ENCODE results near the gene DND1. TPM values are rescaled to one million over a fixed set of nuclear protein-coding genes. Genes with fewer than 3 reads are reported as not detected.
A peak's percentile ranks its signal among the peaks of the same experiment; 100 is the strongest.
"Not testable (repeated sequence)": the region's sequence is repeated elsewhere in the genome, so short reads cannot be mapped to it uniquely, and the experiment has no call there.

DND1 gene
- total RNA-seq, 1 donor from 2014 or later = 0.82 TPM

GRCh38 chr5:140674211-140674610 is 835 bp upstream of the DND1 start:
- FAIRE-seq (no peak), DNase-seq (ENCODE audit: low spot score in 2 of 2) (no peak)

- DNase-seq (ENCODE audit: low spot score in 2 of 2) = peak in 1 of 2 donors; percentile 33
- no peak for FAIRE-seq
These were observed 755 bp downstream of the DND1 start for GRCh38 chr5:140672455-140673186.

- no peak for FAIRE-seq
- DNase-seq (ENCODE audit: low spot score in 2 of 2) = no peak
These were observed 1.8 kb downstream of the DND1 start for GRCh38 chr5:140671472-140672125.

GRCh38 chr5:140671035-140671434 is 2.3 kb downstream of the DND1 start:
- FAIRE-seq; DNase-seq (ENCODE audit: low spot score in 2 of 2): not testable (repeated sequence)

- peak; percentile 87 to 94 for DNase-seq (ENCODE audit: low spot score in 2 of 2)
- FAIRE-seq = no peak
These were observed 8.8 kb downstream of the DND1 start, which contains the start of gene WDR55 for GRCh38 chr5:140664359-140665119. Gene WDR55 (plus strand): TSS chr5:140664904. CDS start chr5:140664913, 9 bp downstream.

GRCh38 chr5:140664030-140664358 is 9.4 kb downstream of the DND1 start:
- FAIRE-seq = no peak
- no peak for DNase-seq (ENCODE audit: low spot score in 2 of 2)

- FAIRE-seq; DNase-seq (ENCODE audit: low spot score in 2 of 2): not testable (repeated sequence)
These were observed 13.0 kb downstream of the DND1 start for GRCh38 chr5:140660371-140660770.

- FAIRE-seq = no peak
- no peak for DNase-seq (ENCODE audit: low spot score in 2 of 2)
These were observed 14.5 kb downstream of the DND1 start for GRCh38 chr5:140658870-140659269.

GRCh38 chr5:140647042-140647419 is 26.3 kb downstream of the DND1 start:
- FAIRE-seq = no peak
- no peak for DNase-seq (ENCODE audit: low spot score in 2 of 2)

GRCh38 chr5:140642718-140643117 is 30.7 kb downstream of the DND1 start:
- no peak for FAIRE-seq
- no peak for DNase-seq (ENCODE audit: low spot score in 2 of 2)

GRCh38 chr5:140641716-140642115 is 31.7 kb downstream of the DND1 start:
- FAIRE-seq (no peak), DNase-seq (ENCODE audit: low spot score in 2 of 2) (no peak)

GRCh38 chr5:140639148-140639981 is 34.0 kb downstream of the DND1 start, which contains the start of gene TMCO6:
Gene TMCO6 (plus strand): TSS chr5:140639451. CDS start chr5:140639528, 77 bp downstream.
- FAIRE-seq = no peak
- peak; percentile 97 to 100 for DNase-seq (ENCODE audit: low spot score in 2 of 2)

GRCh38 chr5:140638898-140639147 is 34.6 kb downstream of the DND1 start:
- not testable (repeated sequence) for FAIRE-seq; DNase-seq (ENCODE audit: low spot score in 2 of 2)

- no peak for FAIRE-seq
- DNase-seq (ENCODE audit: low spot score in 2 of 2) = no peak
These were observed 35.8 kb downstream of the DND1 start for GRCh38 chr5:140637371-140638100.

- no peak for DNase-seq (ENCODE audit: low spot score in 2 of 2)
- no peak for FAIRE-seq
These were observed 37.8 kb downstream of the DND1 start for GRCh38 chr5:140635291-140636257.

GRCh38 chr5:140634103-140634502 is 39.3 kb downstream of the DND1 start:
- DNase-seq (ENCODE audit: low spot score in 2 of 2) (no peak), FAIRE-seq (no peak)

- DNase-seq (ENCODE audit: low spot score in 2 of 2) (no peak), FAIRE-seq (no peak)
These were observed 39.9 kb downstream of the DND1 start for GRCh38 chr5:140633501-140633900.

- DNase-seq (ENCODE audit: low spot score in 2 of 2) (peak in 1 of 2 donors; percentile 33), FAIRE-seq (no peak)
These were observed 40.3 kb downstream of the DND1 start, which contains the start of gene CD14 for GRCh38 chr5:140633021-140633471. Gene CD14 (minus strand): TSS chr5:140633175. CDS start chr5:140633071, 104 bp downstream.
